GM23338 (cell line): Measurements from ENCODE around the gene SRCIN1. TPM values are rescaled to one million over a fixed set of nuclear protein-coding genes. Genes with fewer than 3 reads are reported as not detected.

Source experiments
- CTCF ChIP-seq, 2 experiments: fragments of 200-600 bp in 1 of 2; sonication (generic) in 1 of 2; conservative IDR thresholded peaks; 2 replicates each; pipeline versions ENCODE4 v1.5.1 to v1.6.1; 2016 to 2017; ENCODE audit warnings: antibody characterized with exemption in 2 of 2, low read depth in 2 of 2, mild to moderate bottlenecking in 2 of 2, moderate library complexity in 1 of 2
- EZH2 ChIP-seq: fragments of 200-600 bp; sonication (generic); IDR thresholded peaks from one replicate; pipeline ENCODE4 v1.8.0; 2017; ENCODE audit warnings: antibody characterized with exemption, mild to moderate bottlenecking, low read depth; ENCODE audit not compliant: unreplicated experiment
- EZH2phosphoT487 ChIP-seq: fragments of 200-600 bp; sonication (generic); IDR thresholded peaks from one replicate; pipeline ENCODE4 v1.8.1; 2018; ENCODE audit warnings: antibody characterized with exemption; ENCODE audit not compliant: unreplicated experiment
- JUNB ChIP-seq: IDR thresholded peaks from one replicate; pipeline ENCODE4 v1.6.1; 2016; ENCODE audit warnings: antibody characterized with exemption; ENCODE audit not compliant: unreplicated experiment
- NANOG ChIP-seq: IDR thresholded peaks from 2 replicates; pipeline ENCODE4 v1.6.1; 2016; ENCODE audit warnings: antibody characterized with exemption, borderline replicate concordance
- POLR2AphosphoS5 ChIP-seq: IDR thresholded peaks from 2 replicates; pipeline ENCODE4 v1.6.1; 2016; ENCODE audit warnings: antibody characterized with exemption, low read depth
- STAT1 ChIP-seq: IDR thresholded peaks from one replicate; pipeline ENCODE4 v1.6.1; 2016; ENCODE audit warnings: antibody characterized with exemption; ENCODE audit not compliant: unreplicated experiment
- ZNF114 ChIP-seq: fragments of 250-450 bp; sonication (Bioruptor Pico); IDR thresholded peaks from 2 replicates; pipeline ENCODE4 v1.5.0; 2020; ENCODE audit warnings: mild to moderate bottlenecking, moderate library complexity
- ZNF331 ChIP-seq: fragments of 250-450 bp; sonication (Bioruptor Pico); IDR thresholded peaks from 2 replicates; pipeline ENCODE4 v1.5.0; 2020; ENCODE audit warnings: low read depth, mild to moderate bottlenecking, moderate library complexity
- polyA plus RNA-seq: library from polyadenylated mRNA; unstranded; fragments of >200 nt; fragmentation: Nextera tagmentation; extraction: Ambion mirVana; gene quantifications from 2 replicates; pipeline ENCODE4 v1.2.1, GENCODE V29; 2016
- total RNA-seq: library from RNA; depleted of rRNA; stranded (reverse); fragments of >200 nt; shearing (Covaris generic); gene quantifications from 2 replicates; pipeline ENCODE4 v1.2.3, GENCODE V29; 2014
- TF ChIP-seq, protein P1 (sequence below): fragments of 250-450 bp; sonication (Bioruptor Pico); IDR thresholded peaks from 2 replicates; pipeline ENCODE4 v1.5.0; 2020; ENCODE audit warnings: mild to moderate bottlenecking, moderate library complexity
- TF ChIP-seq, protein P2 (sequence below): IDR thresholded peaks from 2 replicates; pipeline ENCODE4 v1.6.1; 2016; ENCODE audit warnings: antibody characterized with exemption

The SRCIN1 gene
- total and polyA plus RNA-seq, 2 experiments from 2014 or later: 0.87 to 2.2 TPM

DNA sequence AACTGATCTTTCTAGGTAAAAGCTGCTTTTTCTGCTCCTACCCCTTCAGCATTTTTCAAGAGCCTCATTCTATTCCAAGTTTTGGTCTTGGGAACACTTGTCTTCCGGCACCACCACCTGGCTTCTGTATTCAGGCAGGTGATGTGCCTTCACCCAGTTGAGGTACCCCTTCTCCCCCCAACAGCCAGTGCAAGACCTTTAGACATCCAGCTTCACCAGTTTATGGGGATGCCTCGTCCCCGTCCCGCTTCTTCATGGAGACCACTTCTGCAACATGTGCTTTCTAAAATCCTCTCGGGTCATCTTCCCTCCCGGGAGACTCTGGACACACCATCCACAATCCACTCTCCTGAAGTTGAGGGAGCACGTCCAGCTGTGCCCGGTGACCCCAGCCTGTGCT is 69.9 kb downstream of the SRCIN1 start (continued):
- TF ChIP-seq, protein P1, sequence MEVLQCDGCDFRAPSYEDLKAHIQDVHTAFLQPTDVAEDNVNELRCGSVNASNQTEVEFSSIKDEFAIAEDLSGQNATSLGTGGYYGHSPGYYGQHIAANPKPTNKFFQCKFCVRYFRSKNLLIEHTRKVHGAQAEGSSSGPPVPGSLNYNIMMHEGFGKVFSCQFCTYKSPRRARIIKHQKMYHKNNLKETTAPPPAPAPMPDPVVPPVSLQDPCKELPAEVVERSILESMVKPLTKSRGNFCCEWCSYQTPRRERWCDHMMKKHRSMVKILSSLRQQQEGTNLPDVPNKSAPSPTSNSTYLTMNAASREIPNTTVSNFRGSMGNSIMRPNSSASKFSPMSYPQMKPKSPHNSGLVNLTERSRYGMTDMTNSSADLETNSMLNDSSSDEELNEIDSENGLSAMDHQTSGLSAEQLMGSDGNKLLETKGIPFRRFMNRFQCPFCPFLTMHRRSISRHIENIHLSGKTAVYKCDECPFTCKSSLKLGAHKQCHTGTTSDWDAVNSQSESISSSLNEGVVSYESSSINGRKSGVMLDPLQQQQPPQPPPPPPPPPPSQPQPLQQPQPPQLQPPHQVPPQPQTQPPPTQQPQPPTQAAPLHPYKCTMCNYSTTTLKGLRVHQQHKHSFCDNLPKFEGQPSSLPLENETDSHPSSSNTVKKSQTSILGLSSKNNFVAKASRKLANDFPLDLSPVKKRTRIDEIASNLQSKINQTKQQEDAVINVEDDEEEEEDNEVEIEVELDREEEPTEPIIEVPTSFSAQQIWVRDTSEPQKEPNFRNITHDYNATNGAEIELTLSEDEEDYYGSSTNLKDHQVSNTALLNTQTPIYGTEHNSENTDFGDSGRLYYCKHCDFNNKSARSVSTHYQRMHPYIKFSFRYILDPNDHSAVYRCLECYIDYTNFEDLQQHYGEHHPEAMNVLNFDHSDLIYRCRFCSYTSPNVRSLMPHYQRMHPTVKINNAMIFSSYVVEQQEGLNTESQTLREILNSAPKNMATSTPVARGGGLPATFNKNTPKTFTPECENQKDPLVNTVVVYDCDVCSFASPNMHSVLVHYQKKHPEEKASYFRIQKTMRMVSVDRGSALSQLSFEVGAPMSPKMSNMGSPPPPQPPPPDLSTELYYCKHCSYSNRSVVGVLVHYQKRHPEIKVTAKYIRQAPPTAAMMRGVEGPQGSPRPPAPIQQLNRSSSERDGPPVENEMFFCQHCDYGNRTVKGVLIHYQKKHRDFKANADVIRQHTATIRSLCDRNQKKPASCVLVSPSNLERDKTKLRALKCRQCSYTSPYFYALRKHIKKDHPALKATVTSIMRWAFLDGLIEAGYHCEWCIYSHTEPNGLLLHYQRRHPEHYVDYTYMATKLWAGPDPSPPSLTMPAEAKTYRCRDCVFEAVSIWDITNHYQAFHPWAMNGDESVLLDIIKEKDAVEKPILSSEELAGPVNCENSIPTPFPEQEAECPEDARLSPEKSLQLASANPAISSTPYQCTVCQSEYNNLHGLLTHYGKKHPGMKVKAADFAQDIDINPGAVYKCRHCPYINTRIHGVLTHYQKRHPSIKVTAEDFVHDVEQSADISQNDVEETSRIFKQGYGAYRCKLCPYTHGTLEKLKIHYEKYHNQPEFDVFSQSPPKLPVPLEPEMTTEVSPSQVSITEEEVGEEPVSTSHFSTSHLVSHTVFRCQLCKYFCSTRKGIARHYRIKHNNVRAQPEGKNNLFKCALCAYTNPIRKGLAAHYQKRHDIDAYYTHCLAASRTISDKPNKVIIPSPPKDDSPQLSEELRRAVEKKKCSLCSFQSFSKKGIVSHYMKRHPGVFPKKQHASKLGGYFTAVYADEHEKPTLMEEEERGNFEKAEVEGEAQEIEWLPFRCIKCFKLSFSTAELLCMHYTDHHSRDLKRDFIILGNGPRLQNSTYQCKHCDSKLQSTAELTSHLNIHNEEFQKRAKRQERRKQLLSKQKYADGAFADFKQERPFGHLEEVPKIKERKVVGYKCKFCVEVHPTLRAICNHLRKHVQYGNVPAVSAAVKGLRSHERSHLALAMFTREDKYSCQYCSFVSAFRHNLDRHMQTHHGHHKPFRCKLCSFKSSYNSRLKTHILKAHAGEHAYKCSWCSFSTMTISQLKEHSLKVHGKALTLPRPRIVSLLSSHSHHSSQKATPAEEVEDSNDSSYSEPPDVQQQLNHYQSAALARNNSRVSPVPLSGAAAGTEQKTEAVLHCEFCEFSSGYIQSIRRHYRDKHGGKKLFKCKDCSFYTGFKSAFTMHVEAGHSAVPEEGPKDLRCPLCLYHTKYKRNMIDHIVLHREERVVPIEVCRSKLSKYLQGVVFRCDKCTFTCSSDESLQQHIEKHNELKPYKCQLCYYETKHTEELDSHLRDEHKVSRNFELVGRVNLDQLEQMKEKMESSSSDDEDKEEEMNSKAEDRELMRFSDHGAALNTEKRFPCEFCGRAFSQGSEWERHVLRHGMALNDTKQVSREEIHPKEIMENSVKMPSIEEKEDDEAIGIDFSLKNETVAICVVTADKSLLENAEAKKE (CRISPR knock-in tag): no peak
- TF ChIP-seq ZNF331 (CRISPR knock-in tag): no peak
- no peak for TF ChIP-seq ZNF114 (CRISPR knock-in tag)
- TF ChIP-seq, protein P2, sequence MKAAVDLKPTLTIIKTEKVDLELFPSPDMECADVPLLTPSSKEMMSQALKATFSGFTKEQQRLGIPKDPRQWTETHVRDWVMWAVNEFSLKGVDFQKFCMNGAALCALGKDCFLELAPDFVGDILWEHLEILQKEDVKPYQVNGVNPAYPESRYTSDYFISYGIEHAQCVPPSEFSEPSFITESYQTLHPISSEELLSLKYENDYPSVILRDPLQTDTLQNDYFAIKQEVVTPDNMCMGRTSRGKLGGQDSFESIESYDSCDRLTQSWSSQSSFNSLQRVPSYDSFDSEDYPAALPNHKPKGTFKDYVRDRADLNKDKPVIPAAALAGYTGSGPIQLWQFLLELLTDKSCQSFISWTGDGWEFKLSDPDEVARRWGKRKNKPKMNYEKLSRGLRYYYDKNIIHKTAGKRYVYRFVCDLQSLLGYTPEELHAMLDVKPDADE: no peak
- TF ChIP-seq JUNB: no peak
- TF ChIP-seq EZH2: no peak
- TF ChIP-seq POLR2AphosphoS5: no peak
- TF ChIP-seq CTCF (conservative IDR thresholded peaks at IDR 0.05; ENCODE audit: low read depth in 2 of 2): no peak
- no peak for TF ChIP-seq STAT1
- TF ChIP-seq EZH2phosphoT487: no peak
- TF ChIP-seq NANOG: no peak
